Activated naive CD4-positive, alpha-beta T cell treated with anti-CD3 and anti-CD28 coated beads, Interleukin-2, amount 50 U/mL, for 72 hours (primary cell): ENCODE results near the gene IL1F10. TPM values are rescaled to one million over a fixed set of nuclear protein-coding genes. Genes with fewer than 3 reads are reported as not detected.
"Not testable (repeated sequence)": the region's sequence is repeated elsewhere in the genome, so short reads cannot be mapped to it uniquely, and the experiment has no call there.

Source experiments
- ATAC-seq, 2 donors: fragments of 150-1000 bp; cut with Tn5 transposase; 2 replicates each; pipeline ENCODE4 v1.10.0; 2021; ENCODE audit warnings: mild to moderate bottlenecking in 2 of 2, moderate library complexity in 2 of 2
- DNase-seq, 2 donors: peaks; one replicate each; pipeline ENCODE4 v3.0.0; 2021 to 2022; ENCODE audit warnings: low spot score in 2 of 2
- H3K27ac Mint-ChIP-seq, 2 donors: one replicate each; pipeline ENCODE4 v1.8.0; 2022; ENCODE audit warnings: mild to moderate bottlenecking in 2 of 2, mixed read lengths in 2 of 2
- H3K36me3 Mint-ChIP-seq, 2 donors: one replicate each; pipeline ENCODE4 v1.8.0; 2022; ENCODE audit warnings: mixed read lengths in 2 of 2
- H3K9me3 Mint-ChIP-seq, 2 donors: one replicate each; pipeline ENCODE4 v1.8.0; 2022; ENCODE audit warnings: mixed read lengths in 2 of 2
- total RNA-seq, 2 donors: library from RNA; stranded (reverse); gene quantifications; one replicate each; pipeline ENCODE4 v1.2.3, GENCODE V29; 2022

IL1F10 gene
- total RNA-seq, 2 donors from 2014 or later, result not detected

DNA sequence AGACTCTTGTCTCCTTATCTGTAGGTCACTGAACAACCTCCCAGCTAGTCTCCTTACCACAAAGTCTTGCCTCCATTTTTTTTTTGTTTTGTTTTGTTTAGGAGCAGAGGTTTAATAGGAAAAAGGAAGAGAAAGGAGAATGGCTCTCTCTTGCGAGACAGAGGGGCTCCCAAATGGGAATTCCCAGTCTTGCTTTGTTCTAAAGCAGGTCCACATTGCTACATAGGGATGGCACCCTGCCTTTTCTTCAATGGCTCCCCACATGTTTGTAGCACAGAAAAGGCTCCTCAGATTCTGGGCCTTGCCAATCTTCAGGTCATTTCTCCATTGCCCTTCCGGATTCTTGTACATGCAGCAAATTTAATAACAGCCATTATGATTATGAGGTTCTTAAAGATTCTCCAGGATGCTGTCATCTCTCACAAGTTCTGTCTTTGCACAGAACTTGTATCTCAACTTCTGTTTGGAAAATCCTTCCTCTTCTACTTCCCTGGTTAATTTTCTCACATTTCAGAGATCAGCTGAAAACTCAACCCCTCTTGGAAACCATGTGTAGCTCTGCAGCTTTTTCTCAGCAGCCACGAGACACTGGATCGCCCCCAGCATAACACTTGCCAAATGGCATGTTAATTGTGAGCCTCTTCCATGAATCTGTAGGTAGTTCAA lies 23.6 kb downstream of the IL1F10 start:
- Mint-ChIP-seq H3K36me3 (peaks cover 0 to under 1% of the 10 kb centered on the region in 2 donors), H3K27ac (no peak overlapping the region), H3K9me3 (peaks cover 0 to 5% of the 10 kb centered on the region in 2 donors)
- DNase-seq, result no peak
- no peak for ATAC-seq

DNA sequence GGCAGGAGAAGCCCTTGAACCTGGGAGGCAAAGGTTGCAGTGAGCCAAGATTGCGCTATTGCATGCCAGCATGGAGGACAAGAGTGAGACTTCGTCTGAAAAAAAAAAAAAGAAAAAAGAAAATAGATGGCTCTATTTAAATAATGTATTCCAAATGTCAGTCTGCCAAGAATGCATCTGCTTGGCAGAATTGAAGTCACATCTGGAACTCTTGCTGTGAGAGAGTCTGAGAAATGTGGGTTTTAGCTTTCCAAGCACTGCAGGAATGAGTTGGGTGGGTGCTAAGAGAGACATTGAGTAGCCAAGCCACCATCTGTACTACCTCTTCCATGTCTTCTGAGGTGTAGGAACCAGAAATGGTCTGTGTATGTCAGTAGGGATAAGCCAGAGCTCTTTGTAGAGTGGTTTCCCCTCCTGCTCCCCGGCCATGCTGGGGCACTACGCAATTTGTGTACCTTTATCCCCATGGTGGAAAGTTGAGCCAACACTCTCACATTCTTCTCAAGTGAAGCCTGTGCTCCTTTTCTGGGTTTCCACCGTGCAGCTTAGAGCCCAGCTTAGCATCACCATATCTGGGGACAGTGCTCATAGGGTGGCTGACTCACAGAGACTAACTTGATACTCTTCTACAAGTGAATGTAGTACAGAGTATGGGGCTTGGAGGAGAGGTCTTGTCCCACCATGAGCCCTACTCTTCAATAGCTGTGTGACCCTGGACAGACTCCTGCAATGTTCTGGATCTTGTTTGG lies 25.3 kb downstream of the IL1F10 start:
- peaks cover 5 to 17% of the 10 kb centered on the region in 2 donors for H3K36me3 Mint-ChIP-seq
- ATAC-seq (no peak), DNase-seq (no peak)

DNA sequence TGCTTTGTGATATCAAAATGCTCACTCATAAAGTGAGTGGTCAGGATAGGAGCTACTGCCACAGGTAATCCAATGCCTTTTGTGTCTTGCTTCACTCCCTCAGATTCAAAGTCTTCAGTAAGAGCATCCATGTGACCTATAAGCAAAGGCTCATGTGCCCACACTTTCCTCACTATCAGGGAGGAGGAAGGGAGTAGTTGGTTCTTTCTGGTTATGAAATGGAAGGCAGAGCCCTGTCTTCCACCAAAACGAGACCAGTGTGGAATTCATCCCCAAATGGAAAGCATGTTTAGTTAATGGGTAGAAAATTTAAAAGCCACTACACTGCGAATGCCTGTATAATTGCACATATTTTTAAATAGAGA lies 25.8 kb downstream of the IL1F10 start:
- Mint-ChIP-seq H3K9me3 (peaks cover 13 to 24% of the 10 kb centered on the region in 2 donors), H3K36me3 (peaks cover 7 to 22% of the 10 kb centered on the region in 2 donors), H3K27ac (no peak overlapping the region)
- no peak for DNase-seq
- no peak for ATAC-seq

More for the DNA sequence above, 25.3 kb downstream of the IL1F10 start:
- H3K9me3 Mint-ChIP-seq, result peaks cover 13 to 20% of the 10 kb centered on the region in 2 donors
- H3K27ac Mint-ChIP-seq, result no peak overlapping the region

DNA sequence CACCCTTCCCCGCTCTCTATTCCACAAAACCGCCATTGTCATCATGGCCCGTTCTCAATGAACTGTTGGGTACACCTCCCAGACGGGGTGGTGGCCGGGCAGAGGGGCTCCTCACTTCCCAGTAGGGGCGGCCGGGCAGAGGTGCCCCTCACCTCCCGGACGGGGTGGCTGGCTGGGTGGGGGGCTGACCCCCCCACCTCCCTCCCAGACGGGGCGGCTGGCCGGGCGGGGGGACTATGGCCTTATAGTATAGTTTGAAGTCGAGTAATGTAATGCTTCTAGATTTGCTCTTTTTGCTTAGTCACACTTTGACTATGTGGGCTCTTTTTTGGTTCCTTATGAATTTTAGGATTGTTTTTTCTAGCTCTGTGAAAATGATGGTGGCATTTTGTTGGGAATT lies 28.5 kb downstream of the IL1F10 start:
- Mint-ChIP-seq H3K9me3 (peaks cover 13 to 24% of the 10 kb centered on the region in 2 donors), H3K36me3 (peaks cover 7 to 22% of the 10 kb centered on the region in 2 donors)
- H3K27ac Mint-ChIP-seq, DNase-seq, ATAC-seq: not testable (repeated sequence)

DNA sequence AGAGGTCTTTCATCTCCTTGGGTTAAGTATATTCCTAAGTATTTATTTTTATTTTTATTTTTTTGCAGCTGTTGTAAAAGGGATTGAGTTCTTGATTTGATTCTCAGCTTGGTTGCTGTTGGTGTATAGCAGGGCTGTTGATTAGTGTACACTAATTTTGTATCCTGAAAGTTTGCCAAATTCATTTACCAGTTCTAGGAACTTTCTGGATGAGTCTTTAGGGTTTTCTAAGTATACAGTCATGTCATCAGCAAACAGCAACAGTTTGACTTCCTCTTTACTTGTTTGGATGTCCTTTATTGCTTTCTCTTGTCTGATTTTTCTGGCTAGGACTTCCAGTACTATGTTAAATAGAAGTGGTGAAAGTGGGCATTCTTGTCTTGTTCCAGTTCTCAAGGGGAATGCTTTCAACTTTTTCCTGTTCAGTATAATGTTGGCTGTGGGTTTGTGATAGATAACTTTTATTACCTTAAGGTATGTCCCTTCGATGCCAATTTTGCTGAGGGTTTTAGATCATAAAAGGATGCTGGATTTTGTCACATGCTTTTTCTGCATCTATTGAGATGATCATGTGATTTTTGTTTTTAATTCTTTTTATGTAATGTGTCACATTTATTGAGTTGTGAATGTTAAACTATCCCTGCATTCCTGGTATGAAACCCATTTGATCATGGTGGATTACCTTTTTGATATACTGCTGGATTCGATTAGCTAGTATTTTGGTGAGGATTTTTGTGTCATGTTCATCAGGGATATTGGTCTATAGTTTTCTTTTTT lies 29.3 kb downstream of the IL1F10 start:
- peak overlapping the region in 1 of 2 donors; percentile 73 for H3K27ac Mint-ChIP-seq
- peak in 1 of 2 donors; percentile 74 for ATAC-seq
- H3K36me3 Mint-ChIP-seq, result peaks cover 8 to 22% of the 10 kb centered on the region in 2 donors
- H3K9me3 Mint-ChIP-seq, result peaks cover 13 to 25% of the 10 kb centered on the region in 2 donors
- not testable (repeated sequence) for DNase-seq

DNA sequence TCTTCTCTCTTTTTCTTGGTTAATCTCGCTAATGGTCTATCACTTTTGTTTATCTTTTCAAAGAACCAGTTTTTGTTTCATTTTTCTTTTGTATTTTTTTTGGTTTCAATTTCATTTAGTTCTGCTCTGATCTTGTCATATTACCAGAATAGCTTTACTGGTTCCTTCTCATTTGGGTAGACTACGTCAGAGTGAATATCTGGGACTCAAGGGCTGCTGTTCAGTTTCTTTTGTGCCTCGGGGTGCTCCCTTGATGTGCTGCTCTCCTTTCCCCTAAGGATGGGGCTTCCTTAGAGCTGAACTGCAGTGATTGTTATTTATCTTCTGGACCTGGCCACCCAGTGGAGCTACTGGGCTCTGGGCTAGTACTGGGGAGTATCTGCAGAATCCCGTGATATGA lies 30.3 kb downstream of the IL1F10 start:
- ATAC-seq, result peak; percentile 89 to 94
- Mint-ChIP-seq H3K36me3 (peaks cover 18 to 31% of the 10 kb centered on the region in 2 donors), H3K9me3 (peaks cover 16 to 30% of the 10 kb centered on the region in 2 donors), H3K27ac (peak overlapping the region; percentile 53 to 79)
- no peak for DNase-seq

DNA sequence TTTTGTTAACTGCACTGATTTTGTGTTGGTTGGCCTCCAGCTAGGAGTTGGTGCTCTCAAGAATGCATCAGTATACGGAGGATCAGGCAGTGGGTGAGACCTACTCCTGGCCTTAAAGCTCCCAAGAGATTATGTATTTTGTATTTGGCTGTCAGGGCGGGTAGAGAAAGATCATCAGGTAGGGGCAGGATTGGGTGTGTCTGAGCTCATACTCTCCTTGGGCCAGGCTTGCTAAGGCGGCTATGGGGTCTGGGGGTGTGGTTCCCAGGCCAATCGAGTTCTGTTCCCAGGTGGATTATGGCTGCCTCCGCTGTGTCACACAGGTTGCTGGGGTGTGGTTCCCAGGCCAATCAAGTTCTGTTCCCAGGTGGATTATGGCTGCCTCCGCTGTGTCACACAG lies 30.8 kb downstream of the IL1F10 start:
- ATAC-seq, result peak in 1 of 2 donors; percentile 34
- peak overlapping the region; percentile 53 to 79 for H3K27ac Mint-ChIP-seq
- peaks cover 22 to 36% of the 10 kb centered on the region in 2 donors for H3K36me3 Mint-ChIP-seq
- DNase-seq, result no peak
- peaks cover 21 to 33% of the 10 kb centered on the region in 2 donors for H3K9me3 Mint-ChIP-seq

DNA sequence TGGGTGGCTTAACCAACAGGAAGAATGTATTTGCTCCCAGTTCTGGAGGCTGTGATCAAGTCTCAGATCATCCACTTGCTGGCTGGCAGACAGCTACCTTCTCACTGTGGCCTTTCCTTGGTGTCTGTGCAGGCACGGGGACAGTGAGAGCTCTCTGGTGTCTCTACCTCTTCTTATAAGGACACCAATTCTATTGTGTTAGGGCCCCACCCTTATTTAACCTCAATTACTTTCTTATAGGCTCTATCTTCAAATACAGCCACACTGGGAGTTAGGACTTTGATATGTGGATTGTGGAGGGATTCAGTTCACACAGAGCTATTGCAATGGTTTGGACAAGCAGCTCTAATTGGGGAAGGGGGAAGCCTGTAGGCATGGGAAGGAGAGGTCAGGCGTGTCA lies 34.4 kb downstream of the IL1F10 start:
- Mint-ChIP-seq H3K27ac (peak overlapping the region in 1 of 2 donors; percentile 84), H3K36me3 (peaks cover 22 to 39% of the 10 kb centered on the region in 2 donors)
- ATAC-seq, result no peak

DNA sequence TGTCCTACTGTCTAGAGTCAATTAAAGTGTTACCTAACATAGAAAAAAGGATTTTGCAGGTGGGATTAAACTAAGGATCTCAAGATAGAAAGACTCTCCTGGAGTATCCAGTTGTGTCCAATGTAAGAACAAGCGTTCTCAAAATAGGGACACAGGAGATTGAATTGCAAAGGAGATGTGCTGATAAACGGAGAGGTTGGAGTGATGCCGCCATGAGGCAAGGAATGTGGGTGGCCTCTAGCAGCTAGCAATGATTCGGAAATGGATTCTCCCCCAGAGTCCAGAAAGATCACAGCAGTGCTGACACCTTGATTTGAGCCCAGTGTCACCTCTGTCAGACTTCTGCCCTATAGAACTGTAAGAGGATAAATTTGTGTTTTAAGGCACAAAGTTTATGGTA lies 35.5 kb downstream of the IL1F10 start:
- DNase-seq, result no peak
- Mint-ChIP-seq H3K27ac (peak overlapping the region in 1 of 2 donors; percentile 84), H3K36me3 (peaks cover 15 to 28% of the 10 kb centered on the region in 2 donors), H3K9me3 (peaks cover 8 to 18% of the 10 kb centered on the region in 2 donors)
- ATAC-seq, result no peak

More for the DNA sequence above, 34.4 kb downstream of the IL1F10 start:
- H3K9me3 Mint-ChIP-seq, result peaks cover 14 to 27% of the 10 kb centered on the region in 2 donors
- DNase-seq, result no peak

DNA sequence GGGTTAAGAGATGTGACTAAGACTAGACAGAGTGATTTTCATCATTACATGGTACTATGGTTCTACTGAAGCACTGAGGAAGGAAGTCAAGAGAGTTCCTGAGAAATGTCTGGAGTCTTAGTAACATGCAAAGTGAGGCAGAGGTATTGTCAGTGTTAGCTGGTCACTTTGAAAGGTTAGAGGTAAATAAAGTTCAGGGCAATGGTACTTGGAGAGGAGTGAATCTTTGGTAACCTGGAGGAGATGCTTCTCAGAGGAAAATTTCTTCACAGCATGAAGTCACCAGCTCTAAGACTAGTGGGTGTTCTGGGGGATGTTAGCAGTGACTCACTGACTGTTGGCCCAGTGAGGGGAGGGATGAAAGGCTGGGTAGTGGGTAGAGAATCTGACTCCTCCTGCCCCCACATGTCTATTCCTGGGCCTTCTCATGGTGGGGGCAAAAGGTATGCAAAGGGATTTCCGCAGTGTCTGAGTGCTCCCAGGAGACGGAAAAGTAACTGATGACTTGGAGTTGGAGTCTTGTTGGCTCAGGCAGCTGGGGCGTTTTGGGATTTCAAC lies 36.4 kb downstream of the IL1F10 start:
- Mint-ChIP-seq H3K36me3 (peaks cover 15 to 25% of the 10 kb centered on the region in 2 donors), H3K9me3 (peaks cover 8 to 15% of the 10 kb centered on the region in 2 donors), H3K27ac (peak overlapping the region; percentile 83 to 84)
- DNase-seq (no peak), ATAC-seq (peak; percentile 81 to 84)

DNA sequence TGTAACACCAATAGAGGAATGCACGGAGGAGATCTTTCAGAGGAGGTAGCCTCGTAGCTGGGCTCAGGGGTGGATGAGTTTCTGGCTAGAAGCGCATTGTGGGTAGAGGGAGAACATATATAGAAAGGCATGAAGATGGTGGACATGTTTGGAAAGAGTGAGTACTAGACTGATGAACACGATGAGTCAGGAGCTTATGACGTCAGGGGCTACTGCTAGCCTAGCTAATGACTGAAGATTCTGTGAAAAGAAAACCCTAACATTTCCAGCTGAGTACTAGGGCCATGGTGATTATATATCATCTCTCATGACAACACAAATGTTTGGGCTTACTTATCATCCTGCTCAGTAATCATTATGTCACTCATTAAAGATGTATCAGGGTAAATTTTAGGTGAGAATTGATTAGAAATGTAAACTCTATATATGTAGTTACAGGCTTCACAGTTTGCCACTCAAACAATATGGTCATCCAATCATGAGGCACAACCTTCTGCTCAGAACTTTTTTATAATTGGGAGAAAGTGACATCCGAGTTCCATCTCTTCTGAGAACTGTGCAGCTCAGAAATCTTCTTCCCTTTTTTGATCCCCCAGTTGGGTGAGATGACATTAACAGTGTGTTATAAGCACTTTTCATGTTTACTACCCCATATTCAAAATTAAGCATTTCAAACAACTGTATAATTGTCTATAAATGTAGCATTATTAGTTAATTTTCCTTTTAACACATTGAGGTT lies 37.4 kb downstream of the IL1F10 start:
- Mint-ChIP-seq H3K27ac (peak overlapping the region; percentile 31 to 84), H3K36me3 (peaks cover 15 to 25% of the 10 kb centered on the region in 2 donors), H3K9me3 (peaks cover 8 to 15% of the 10 kb centered on the region in 2 donors)
- DNase-seq (no peak), ATAC-seq (peak; percentile 70 to 82)

DNA sequence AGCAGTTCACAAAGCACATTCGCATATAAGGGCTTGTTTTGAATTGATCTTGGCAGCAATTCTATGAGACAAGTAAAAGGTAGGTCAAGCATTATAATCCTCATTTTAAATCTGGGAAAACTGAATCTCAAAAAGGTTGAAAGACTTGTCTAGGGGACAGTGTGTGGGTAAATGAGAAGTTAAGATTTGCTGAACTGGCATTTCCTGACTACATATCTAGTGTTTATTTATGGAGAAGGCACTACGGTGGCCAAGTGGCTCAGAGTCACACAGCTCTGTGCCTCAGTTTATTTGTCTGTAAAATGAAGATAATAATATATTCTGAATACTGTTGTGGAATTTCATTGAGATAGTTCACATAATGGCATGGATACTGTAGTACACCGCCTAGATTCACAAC lies 43.4 kb downstream of the IL1F10 start:
- Mint-ChIP-seq H3K9me3 (no peaks in the 10 kb centered on the region), H3K36me3 (no peaks in the 10 kb centered on the region), H3K27ac (no peak overlapping the region)
- no peak for ATAC-seq
- DNase-seq, result no peak

DNA sequence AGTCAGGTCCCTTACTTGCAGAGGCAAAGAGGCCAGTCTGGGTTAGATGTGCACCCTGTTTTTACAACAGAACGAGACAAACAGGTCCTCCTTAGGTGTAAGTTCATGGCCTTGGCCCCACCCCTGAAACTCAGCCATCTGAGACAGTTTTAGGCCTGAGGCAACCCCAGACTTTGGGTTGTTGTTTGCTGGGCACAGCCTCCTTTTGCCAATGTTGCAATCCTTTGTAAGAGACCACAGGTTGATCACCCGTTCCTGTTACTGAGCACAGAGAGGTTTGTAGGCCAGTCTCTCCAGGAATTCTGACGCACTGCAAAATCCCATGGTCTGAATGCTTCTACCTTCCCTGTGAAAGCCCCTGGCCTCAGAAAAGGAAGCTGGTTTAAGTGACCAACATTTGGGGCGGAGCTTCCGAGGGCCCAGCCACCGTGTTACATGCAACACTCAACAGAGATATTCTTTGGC lies 44.1 kb downstream of the IL1F10 start:
- ATAC-seq (no peak), DNase-seq (no peak)
- no peaks in the 10 kb centered on the region for H3K9me3 Mint-ChIP-seq
- H3K27ac Mint-ChIP-seq, result no peak overlapping the region
- no peaks in the 10 kb centered on the region for H3K36me3 Mint-ChIP-seq

DNA sequence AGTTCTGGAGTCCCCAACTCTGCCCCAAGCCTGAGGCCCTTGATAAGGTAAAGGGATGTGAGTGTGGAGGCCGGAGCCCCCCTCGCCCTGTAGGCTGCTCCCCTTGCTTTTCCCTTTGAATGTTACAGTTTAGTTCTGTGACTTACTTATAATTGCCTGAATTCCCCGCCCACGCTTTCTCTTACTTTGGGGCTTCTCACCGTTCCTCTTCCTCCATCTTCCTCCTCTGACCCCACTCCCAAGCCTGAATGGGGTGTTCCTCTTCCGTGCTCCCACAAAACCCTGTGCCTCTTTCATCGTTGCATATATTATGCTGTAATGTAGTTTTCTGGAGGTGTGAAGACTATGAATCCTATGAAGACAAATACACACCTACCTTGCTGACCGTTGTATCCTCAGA lies 44.7 kb downstream of the IL1F10 start:
- Mint-ChIP-seq H3K36me3 (no peaks in the 10 kb centered on the region), H3K27ac (no peak overlapping the region), H3K9me3 (no peaks in the 10 kb centered on the region)
- ATAC-seq (no peak), DNase-seq (no peak)

DNA sequence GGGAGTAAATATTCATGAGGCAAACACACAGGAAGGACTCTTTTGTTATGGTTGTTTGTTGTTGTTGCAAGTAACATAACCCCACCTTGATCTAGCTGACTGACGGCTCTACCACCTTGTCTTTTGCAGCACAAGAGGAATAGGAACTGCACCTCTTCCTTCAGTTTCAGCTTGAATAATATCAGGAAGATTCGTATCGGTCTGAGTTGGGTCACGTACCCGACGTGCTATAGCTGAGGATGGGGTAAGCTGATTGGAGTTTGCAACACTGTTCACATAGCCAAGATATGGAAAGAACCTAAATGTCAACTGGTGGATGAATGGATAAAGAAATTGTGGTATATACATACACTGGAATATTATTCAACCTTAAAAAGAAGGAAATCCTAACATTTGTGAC lies 45.1 kb downstream of the IL1F10 start:
- Mint-ChIP-seq H3K9me3 (no peaks in the 10 kb centered on the region), H3K27ac (no peak overlapping the region), H3K36me3 (no peaks in the 10 kb centered on the region)
- ATAC-seq (no peak), DNase-seq (no peak)

DNA sequence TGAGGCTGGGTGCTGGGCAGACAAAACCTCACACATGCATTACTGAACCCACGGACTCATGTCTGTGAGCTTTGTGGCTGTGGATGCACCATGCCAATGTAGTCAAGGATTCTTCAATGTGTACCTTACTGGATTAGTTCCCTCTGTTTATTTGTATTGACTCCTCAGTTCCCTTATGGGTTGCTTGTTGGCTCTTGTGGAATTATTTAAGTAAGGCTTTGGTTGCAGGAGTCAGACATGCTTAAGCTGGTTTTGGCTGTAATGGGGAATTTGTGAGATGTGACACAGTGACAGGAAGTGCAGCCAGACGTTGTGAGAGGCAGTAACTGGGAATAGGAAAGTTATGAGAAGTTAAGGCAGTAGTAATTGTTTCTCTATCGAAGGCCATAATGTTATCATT lies 46.0 kb downstream of the IL1F10 start:
- no peak for DNase-seq
- H3K36me3 Mint-ChIP-seq, result no peaks in the 10 kb centered on the region
- ATAC-seq, result no peak
- H3K9me3 Mint-ChIP-seq, result no peaks in the 10 kb centered on the region
- no peak overlapping the region for H3K27ac Mint-ChIP-seq
